HTERT RPE-1 (cell line): ENCODE results near the gene HOMER3.
"Not testable (repeated sequence)": the region's sequence is repeated elsewhere in the genome, so short reads cannot be mapped to it uniquely, and the experiment has no call there.

Experiments used
- in situ Hi-C: fragments of 300-500 bp; cut with MboI; formaldehyde crosslinking; loops from 4 replicates; pipeline ENCODE4 v1.14.3; 2020; ENCODE audit warnings: low sequenced_read_pairs

Gene HOMER3

GRCh38 chr19:18954094-18954493, 13.1 kb upstream of the HOMER3 start:
- in situ Hi-C loops = no loop called here

GRCh38 chr19:18952364-18953003, 11.5 kb upstream of the HOMER3 start:
- in situ Hi-C loops = not testable (repeated sequence)

GRCh38 chr19:18951721-18952281, 10.8 kb upstream of the HOMER3 start:
- in situ Hi-C loops = no loop called here

GRCh38 chr19:18949858-18950257, 8.8 kb upstream of the HOMER3 start:
- in situ Hi-C loops = no loop called here

GRCh38 chr19:18948976-18949356, 7.9 kb upstream of the HOMER3 start:
- in situ Hi-C loops = no loop called here

- in situ Hi-C loops = no loop called here
Measured at GRCh38 chr19:18948075-18948975, 7.3 kb upstream of the HOMER3 start.

- in situ Hi-C loops = no loop called here
Measured at GRCh38 chr19:18946918-18947317, 5.9 kb upstream of the HOMER3 start.

GRCh38 chr19:18946335-18946734, 5.3 kb upstream of the HOMER3 start:
- in situ Hi-C loops = no loop called here

GRCh38 chr19:18945297-18945696, 4.3 kb upstream of the HOMER3 start:
- in situ Hi-C loops = no loop called here

- in situ Hi-C loops = no loop called here
Measured at GRCh38 chr19:18943465-18943864, 2.4 kb upstream of the HOMER3 start.

GRCh38 chr19:18942692-18943091, 1.7 kb upstream of the HOMER3 start:
- in situ Hi-C loops = no loop called here

- in situ Hi-C loops = no loop called here
Measured at GRCh38 chr19:18941628-18942354, 774 bp upstream of the HOMER3 start.

GRCh38 chr19:18939922-18940768, 872 bp downstream of the HOMER3 start:
- in situ Hi-C loops = no loop called here

- in situ Hi-C loops = no loop called here
Measured at GRCh38 chr19:18939163-18939562, 1.9 kb downstream of the HOMER3 start.

GRCh38 chr19:18933297-18933696, 7.7 kb downstream of the HOMER3 start:
- in situ Hi-C loops = no loop called here

GRCh38 chr19:18932216-18932841, 8.7 kb downstream of the HOMER3 start:
- in situ Hi-C loops = no loop called here

GRCh38 chr19:18931316-18932162, 9.5 kb downstream of the HOMER3 start:
- in situ Hi-C loops = no loop called here

- in situ Hi-C loops = no loop called here
Measured at GRCh38 chr19:18929311-18929710, 11.7 kb downstream of the HOMER3 start.
